ENCODE results near the gene FARS2. TPM values are rescaled to one million over a fixed set of nuclear protein-coding genes. Genes with fewer than 3 reads are reported as not detected.

Gene FARS2
- total and polyA plus RNA-seq, 9 of the 15 experiments (the other 6 are each of a cell fraction or from before 2014, with no cell fraction given): 16.5 to 62.2 (median 27.0) TPM

- ChIA-PET CTCF (ENCODE audit: low intra/inter-chr PET ratio) (no interaction called here), POLR2A (interaction anchor here (1.2 kb wide), 1 partner anchor 36 kb away, joined by 3 read pairs; no protein-coding TSS in a partner anchor)
- no peak for FAIRE-seq
- H3K4me2 ChIP-seq (ENCODE audit: insufficient read depth, low read length): no peak overlapping the region
- H3K36me3 ChIP-seq (ENCODE audit: control insufficient read depth, insufficient read depth, low read length): no peaks in the 10 kb centered on the region
- H2AFZ ChIP-seq (ENCODE audit: low read depth, low read length): no peak overlapping the region
- no peaks in the 10 kb centered on the region for H4K20me1 ChIP-seq (replicated peaks; ENCODE audit: control insufficient read depth, insufficient read depth, low read length)
- H3K9ac ChIP-seq (ENCODE audit: insufficient read depth in 1 of 2, low read depth in 2 of 2, low read length in 2 of 2): no peak overlapping the region
- no peaks in the 10 kb centered on the region for H3K9me1 ChIP-seq (ENCODE audit: control insufficient read depth, insufficient read depth, low read length)
- no peaks in the 10 kb centered on the region for H3K79me2 ChIP-seq (ENCODE audit: control insufficient read depth, insufficient read depth, low read length)
- no peaks in the 10 kb centered on the region; the same call in 1 of the 2 replicates for H3K9me3 ChIP-seq (replicated peaks; ENCODE audit: control insufficient read depth, insufficient read depth, low read depth, low read length)
- no peaks in the 10 kb centered on the region for H3K4me1 ChIP-seq (replicated peaks in 1 of 2; ENCODE audit: control insufficient read depth in 2 of 2, insufficient read depth in 2 of 2, low read length in 2 of 2)
- H3K27ac ChIP-seq (ENCODE audit: extremely low read depth, low read depth, low read length): no peak overlapping the region
- ATAC-seq: no peak
- TF ChIP-seq KHSRP (IDR thresholded peaks at IDR 0.05): no peak
- TF ChIP-seq SMARCE1 (IDR thresholded peaks at IDR 0.05): no peak
- no peak for TF ChIP-seq BRF1 (IDR thresholded peaks at IDR 0.05; ENCODE audit: borderline replicate concordance, extremely low read depth, insufficient read length)
- no peak for TF ChIP-seq EZH2 (IDR thresholded peaks at IDR 0.05; ENCODE audit: borderline replicate concordance, low read depth, low read length)
- no peak for TF ChIP-seq MBD2 (IDR thresholded peaks at IDR 0.05; ENCODE audit: borderline replicate concordance, low read depth)
- TF ChIP-seq SMARCA5 (IDR thresholded peaks at IDR 0.05): no peak
- TF ChIP-seq OTX1 (CRISPR knock-in tag; IDR thresholded peaks at IDR 0.05): no peak
- TF ChIP-seq ZNF41 (CRISPR knock-in tag; conservative IDR thresholded peaks at IDR 0.05): no peak
- no peak for TF ChIP-seq ZNF277 (CRISPR knock-in tag; IDR thresholded peaks at IDR 0.05; ENCODE audit: borderline replicate concordance)
- no peak for TF ChIP-seq ZNF24 (IDR thresholded peaks at IDR 0.05)
- no peak for TF ChIP-seq CBX1 (IDR thresholded peaks at IDR 0.05; ENCODE audit: low read depth)
- TF ChIP-seq CAMTA2 (CRISPR knock-in tag; conservative IDR thresholded peaks at IDR 0.05): no peak
- TF ChIP-seq PYGO2 (tag; IDR thresholded peaks at IDR 0.05): no peak
- TF ChIP-seq ZNF77 (CRISPR knock-in tag; IDR thresholded peaks at IDR 0.05): no peak
- no peak for TF ChIP-seq THAP7 (CRISPR knock-in tag; IDR thresholded peaks at IDR 0.05)
- no peak for TF ChIP-seq E2F4 (CRISPR knock-in tag; IDR thresholded peaks at IDR 0.05; ENCODE audit: low read depth)
- BruUV-seq (replicated peaks): no TSS peak
- peaks cover 0 to 24% of the 10 kb centered on the region in 2 experiments; a peak in 2 of 5 replicates for H3K27me3 ChIP-seq (ENCODE audit: control insufficient read depth in 2 of 2, insufficient read depth in 2 of 2, low read length in 2 of 2)
- intact Hi-C loops (cut with micrococcal nuclease): loop anchor here (10.0 kb wide), 1 partner anchor 289 kb away; no protein-coding TSS in a partner anchor
- WGBS (ENCODE audit: insufficient coverage, low coverage, missing lambda C conversion rate): 0% methylated on average over 8 of the region's 8 CpGs
- DNase-seq (ENCODE audit: extremely low read depth in 1 of 4, low spot score in 3 of 4): no peak
- in situ Hi-C loops (cut with MboI): no loop called here
- H3K4me3 ChIP-seq: no peak overlapping the region
Measured at GRCh38 chr6:5763871-5764270, 502.6 kb downstream of the FARS2 start.
